Transverse colon (tissue), 4 donors: ENCODE measurements around the gene TWIST2.

Experiments
- POLR2AphosphoS5 ChIP-seq, 3 donors: sonication (generic); formaldehyde crosslinking; IDR thresholded peaks; one replicate each; pipeline ENCODE4 v1.6.1; 2016; ENCODE audit warnings: antibody characterized with exemption in 3 of 3
- TF ChIP-seq, protein P1 (sequence below), 5 experiments: fragments of 200-600 bp in 3 of 5; fragments of 450-650 bp in 2 of 5; sonication (generic) in 3 of 5; IDR thresholded peaks; 1 replicate in 2 of 5; 2 replicates in 3 of 5; pipeline ENCODE4 v1.5.1; 2016 to 2017; ENCODE audit warnings: antibody characterized with exemption in 5 of 5, inconsistent platforms in 3 of 5, mild to moderate bottlenecking in 2 of 5, moderate library complexity in 1 of 5

DNA sequence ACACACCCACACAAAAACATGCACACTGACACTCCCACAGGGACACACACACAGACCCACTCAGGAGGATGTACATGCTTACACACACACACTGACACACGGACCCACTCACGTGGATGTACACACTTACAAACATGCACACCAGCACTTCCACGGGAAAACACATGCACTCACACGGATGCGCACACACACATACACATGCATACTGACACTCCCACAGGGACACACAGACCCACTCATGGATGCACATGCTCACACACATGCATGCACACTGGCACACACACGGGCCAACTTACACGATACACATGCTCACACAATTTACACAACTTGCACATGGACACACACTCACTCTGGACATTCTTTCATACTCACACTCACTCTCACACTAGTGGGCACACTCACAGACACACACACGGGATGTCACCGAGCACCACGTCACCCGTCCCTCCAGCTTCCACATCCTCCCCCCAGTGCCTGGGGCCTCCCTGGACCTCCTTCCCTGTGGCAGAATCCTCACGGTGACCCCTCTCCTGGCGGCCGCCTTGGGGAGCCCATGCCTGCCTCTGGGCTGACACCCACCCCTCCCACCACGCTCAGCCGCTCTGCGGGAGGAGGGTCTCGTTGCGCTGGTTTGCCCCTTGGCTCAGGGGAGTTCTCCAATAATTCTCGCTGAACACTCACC, 58.5 kb downstream of the TWIST2 start:
- no peak for TF ChIP-seq POLR2AphosphoS5 (IDR thresholded peaks at IDR 0.05)
- TF ChIP-seq, protein P1, sequence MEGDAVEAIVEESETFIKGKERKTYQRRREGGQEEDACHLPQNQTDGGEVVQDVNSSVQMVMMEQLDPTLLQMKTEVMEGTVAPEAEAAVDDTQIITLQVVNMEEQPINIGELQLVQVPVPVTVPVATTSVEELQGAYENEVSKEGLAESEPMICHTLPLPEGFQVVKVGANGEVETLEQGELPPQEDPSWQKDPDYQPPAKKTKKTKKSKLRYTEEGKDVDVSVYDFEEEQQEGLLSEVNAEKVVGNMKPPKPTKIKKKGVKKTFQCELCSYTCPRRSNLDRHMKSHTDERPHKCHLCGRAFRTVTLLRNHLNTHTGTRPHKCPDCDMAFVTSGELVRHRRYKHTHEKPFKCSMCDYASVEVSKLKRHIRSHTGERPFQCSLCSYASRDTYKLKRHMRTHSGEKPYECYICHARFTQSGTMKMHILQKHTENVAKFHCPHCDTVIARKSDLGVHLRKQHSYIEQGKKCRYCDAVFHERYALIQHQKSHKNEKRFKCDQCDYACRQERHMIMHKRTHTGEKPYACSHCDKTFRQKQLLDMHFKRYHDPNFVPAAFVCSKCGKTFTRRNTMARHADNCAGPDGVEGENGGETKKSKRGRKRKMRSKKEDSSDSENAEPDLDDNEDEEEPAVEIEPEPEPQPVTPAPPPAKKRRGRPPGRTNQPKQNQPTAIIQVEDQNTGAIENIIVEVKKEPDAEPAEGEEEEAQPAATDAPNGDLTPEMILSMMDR (IDR thresholded peaks at IDR 0.05), result no peak
